Fibroblast of pulmonary artery (primary cell): ENCODE results near the gene UCMA.

Experiments used
- DNase-seq: peaks from one replicate; pipeline ENCODE4 v3.0.0-alpha.2; 2010; ENCODE audit warnings: low read depth
- H3K4me3 ChIP-seq: replicated peaks from 2 replicates; pipeline ENCODE4 v1.5.1; 2011; ENCODE audit warnings: low read depth, mild to moderate bottlenecking, control low read depth, low read length, moderate library complexity
- CTCF ChIP-seq: IDR thresholded peaks from 2 replicates; pipeline ENCODE4 v1.5.1; 2011; ENCODE audit warnings: mild to moderate bottlenecking, control low read depth, low read length, inconsistent platforms; ENCODE audit errors: missing control alignments

UCMA gene

GRCh38 chr10:13233358-13233757 lies 816 bp downstream of the UCMA start:
- no peak overlapping the region for H3K4me3 ChIP-seq
- no peak for DNase-seq
- TF ChIP-seq CTCF, result no peak

- DNase-seq, result no peak
- H3K4me3 ChIP-seq, result no peak overlapping the region
- no peak for TF ChIP-seq CTCF
Observed at GRCh38 chr10:13231808-13232207, 2.4 kb downstream of the UCMA start.

GRCh38 chr10:13231190-13231589 lies 3.0 kb downstream of the UCMA start:
- TF ChIP-seq CTCF, result no peak
- H3K4me3 ChIP-seq, result no peak overlapping the region
- no peak for DNase-seq

GRCh38 chr10:13227031-13227430 lies 7.1 kb downstream of the UCMA start:
- H3K4me3 ChIP-seq, result no peak overlapping the region
- no peak for DNase-seq
- TF ChIP-seq CTCF, result no peak

- no peak overlapping the region for H3K4me3 ChIP-seq
- no peak for TF ChIP-seq CTCF
- no peak for DNase-seq
Observed at GRCh38 chr10:13225601-13226000, 8.6 kb downstream of the UCMA start.

- peak; percentile 3 for DNase-seq
- no peak overlapping the region for H3K4me3 ChIP-seq
- no peak for TF ChIP-seq CTCF
Observed at GRCh38 chr10:13224210-13224995, 9.8 kb downstream of the UCMA start.

- no peak for DNase-seq
- TF ChIP-seq CTCF, result no peak
- no peak overlapping the region for H3K4me3 ChIP-seq
Observed at GRCh38 chr10:13223241-13223640, 10.9 kb downstream of the UCMA start.
